Activated B cell treated with CpG ODN at 0.5 μM for 24 hours (primary cell): ENCODE measurements around the gene TCF4. TPM values are rescaled to one million over a fixed set of nuclear protein-coding genes. Genes with fewer than 3 reads are reported as not detected.
A peak's percentile ranks its signal among the peaks of the same experiment; 100 is the strongest.

ENCODE experiments used
- ATAC-seq: fragments of 200-7000 bp; cut with Tn5 transposase; one replicate; pipeline ENCODE4 v1.10.0; 2021; ENCODE audit warnings: low read depth, mild to moderate bottlenecking, moderate library complexity
- CTCF ChIA-PET: fragments of 350-600 bp; sonication (Branson Sonifier 250); formaldehyde crosslinking; loops from one replicate; lab custom pipeline; 2021; ENCODE audit warnings: antibody characterized with exemption; lab: Charles Lee
- POLR2A ChIA-PET: fragments of 350-600 bp; sonication (Branson Sonifier 250); formaldehyde crosslinking; loops from one replicate; lab custom pipeline; 2021; ENCODE audit warnings: antibody characterized with exemption; lab: Charles Lee
- DNase-seq: peaks from one replicate; pipeline ENCODE4 v3.0.0; 2022
- H3K27ac Mint-ChIP-seq: one replicate; pipeline ENCODE4 v1.8.0; 2020; ENCODE audit warnings: mixed read lengths
- H3K27me3 Mint-ChIP-seq: one replicate; pipeline ENCODE4 v1.8.0; 2021; ENCODE audit warnings: mixed read lengths
- H3K36me3 Mint-ChIP-seq: one replicate; pipeline ENCODE4 v1.8.0; 2021; ENCODE audit warnings: low read depth, mixed read lengths
- H3K4me1 Mint-ChIP-seq: one replicate; pipeline ENCODE4 v1.8.0; 2021; ENCODE audit warnings: mixed read lengths
- H3K4me3 Mint-ChIP-seq: one replicate; pipeline ENCODE4 v1.8.0; 2020; ENCODE audit warnings: mild to moderate bottlenecking, mixed read lengths
- H3K9me3 Mint-ChIP-seq: one replicate; pipeline ENCODE4 v1.8.0; 2020; ENCODE audit warnings: mixed read lengths
- intact Hi-C: fragments of 100-400 bp; cut with micrococcal nuclease; formaldehyde crosslinking; loops from one replicate; pipeline ENCODE4 v1.15.1; 2024
- total RNA-seq: library from RNA; stranded (reverse); gene quantifications from 2 replicates; pipeline ENCODE4 v1.2.3, GENCODE V29; 2022
- TF ChIP-seq, protein P1 (sequence below): fragments of 200-600 bp; IDR thresholded peaks from one replicate; pipeline ENCODE4 v1.8.0; 2022; ENCODE audit warnings: antibody characterized with exemption, mild to moderate bottlenecking

Gene TCF4
- total RNA-seq, 1 donor from 2014 or later: 270 TPM

DNA sequence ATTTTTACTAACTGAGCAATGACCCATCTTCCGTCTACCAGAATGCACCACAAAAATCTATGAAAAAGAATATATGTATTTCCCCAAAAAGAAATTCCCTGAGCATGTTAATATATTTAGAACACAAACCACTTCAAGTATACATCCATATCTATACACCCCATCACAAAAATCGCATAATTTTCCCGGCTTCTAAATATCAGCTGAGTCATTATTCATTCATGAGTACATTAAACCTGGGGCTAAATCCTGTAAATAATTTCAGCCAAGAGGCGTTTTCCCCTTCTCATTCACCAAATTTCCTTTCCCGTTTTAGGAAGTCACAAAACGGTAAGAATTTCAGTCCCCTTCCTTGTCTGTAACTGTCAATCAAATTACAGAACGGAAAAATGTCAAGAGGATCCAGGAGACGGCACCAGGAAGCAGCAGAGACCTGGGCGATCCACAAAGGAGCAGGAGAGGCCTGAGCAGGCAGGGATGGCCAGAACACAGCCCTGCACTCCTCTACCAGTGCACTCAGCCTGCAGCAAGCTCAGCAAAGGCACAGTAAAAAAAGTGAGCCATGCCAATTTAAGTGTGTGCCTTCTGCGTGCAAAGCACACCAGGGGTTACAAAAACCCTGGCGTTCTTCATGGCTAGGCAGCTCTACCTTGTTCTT is 300.7 kb downstream of the TCF4 start:
- no peaks in the 10 kb centered on the region for H3K27me3 Mint-ChIP-seq
- H3K4me3 Mint-ChIP-seq: no peak overlapping the region
- no peak for ATAC-seq
- no peak for DNase-seq
- H3K27ac Mint-ChIP-seq: peak overlapping the region; percentile 70
- TF ChIP-seq, protein P1, sequence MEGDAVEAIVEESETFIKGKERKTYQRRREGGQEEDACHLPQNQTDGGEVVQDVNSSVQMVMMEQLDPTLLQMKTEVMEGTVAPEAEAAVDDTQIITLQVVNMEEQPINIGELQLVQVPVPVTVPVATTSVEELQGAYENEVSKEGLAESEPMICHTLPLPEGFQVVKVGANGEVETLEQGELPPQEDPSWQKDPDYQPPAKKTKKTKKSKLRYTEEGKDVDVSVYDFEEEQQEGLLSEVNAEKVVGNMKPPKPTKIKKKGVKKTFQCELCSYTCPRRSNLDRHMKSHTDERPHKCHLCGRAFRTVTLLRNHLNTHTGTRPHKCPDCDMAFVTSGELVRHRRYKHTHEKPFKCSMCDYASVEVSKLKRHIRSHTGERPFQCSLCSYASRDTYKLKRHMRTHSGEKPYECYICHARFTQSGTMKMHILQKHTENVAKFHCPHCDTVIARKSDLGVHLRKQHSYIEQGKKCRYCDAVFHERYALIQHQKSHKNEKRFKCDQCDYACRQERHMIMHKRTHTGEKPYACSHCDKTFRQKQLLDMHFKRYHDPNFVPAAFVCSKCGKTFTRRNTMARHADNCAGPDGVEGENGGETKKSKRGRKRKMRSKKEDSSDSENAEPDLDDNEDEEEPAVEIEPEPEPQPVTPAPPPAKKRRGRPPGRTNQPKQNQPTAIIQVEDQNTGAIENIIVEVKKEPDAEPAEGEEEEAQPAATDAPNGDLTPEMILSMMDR: no peak
- intact Hi-C loops: no loop called here
- CTCF ChIA-PET: interaction anchor here (0.9 to 1.0 kb wide), 2 partner anchors 10 to 53 kb away, joined by 3 read pairs; no protein-coding TSS in a partner anchor
- peaks cover 37% of the 10 kb centered on the region for H3K36me3 Mint-ChIP-seq
- no peaks in the 10 kb centered on the region for H3K9me3 Mint-ChIP-seq
- POLR2A ChIA-PET: interaction anchor here (0.8 kb wide), 1 partner anchor 14 kb away, joined by 3 read pairs; no protein-coding TSS in a partner anchor
- H3K4me1 Mint-ChIP-seq: peaks cover 79% of the 10 kb centered on the region

DNA sequence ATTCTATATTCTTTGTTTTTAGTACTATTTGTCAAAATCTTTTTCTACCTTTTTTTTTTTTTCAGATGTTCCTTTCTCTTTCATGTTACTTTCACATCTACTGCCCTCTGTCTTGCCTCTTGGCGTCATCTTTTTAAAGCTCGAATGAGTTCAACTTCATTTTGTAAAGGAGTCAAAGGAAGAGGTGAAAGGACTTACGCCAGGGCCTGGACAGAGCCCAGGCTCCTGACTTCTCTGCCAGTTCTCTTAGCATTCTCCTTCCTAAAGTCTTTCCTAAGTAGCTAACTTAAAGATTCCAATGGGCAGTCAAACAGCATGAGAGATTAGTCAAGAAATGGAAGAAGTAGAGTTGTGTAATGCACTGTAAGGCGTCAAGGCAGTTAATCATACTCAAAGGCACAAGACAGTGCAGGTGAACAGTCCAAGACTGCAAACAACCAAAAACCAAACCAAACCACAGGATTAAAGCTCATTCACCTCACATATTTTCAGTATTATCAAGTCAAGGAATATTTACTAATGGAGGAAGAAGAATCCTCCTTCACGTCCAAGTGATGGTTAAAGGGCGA is 301.7 kb downstream of the TCF4 start:
- POLR2A ChIA-PET: interaction anchor here (0.6 to 1.5 kb wide), 4 partner anchors 11 to 180 kb away, joined by 3 to 7 read pairs (median 4); no protein-coding TSS in a partner anchor
- Mint-ChIP-seq H3K4me1 (peaks cover 76% of the 10 kb centered on the region), H3K4me3 (peak overlapping the region; percentile 13), H3K36me3 (peaks cover 33% of the 10 kb centered on the region), H3K27ac (peak overlapping the region; percentile 38), H3K27me3 (no peaks in the 10 kb centered on the region), H3K9me3 (no peaks in the 10 kb centered on the region)
- CTCF ChIA-PET: interaction anchor here (1.3 kb wide), 1 partner anchor 11 kb away, joined by 3 read pairs; no protein-coding TSS in a partner anchor
- DNase-seq (no peak), ATAC-seq (no peak)
- intact Hi-C loops: no loop called here
- TF ChIP-seq, protein P1: no peak

DNA sequence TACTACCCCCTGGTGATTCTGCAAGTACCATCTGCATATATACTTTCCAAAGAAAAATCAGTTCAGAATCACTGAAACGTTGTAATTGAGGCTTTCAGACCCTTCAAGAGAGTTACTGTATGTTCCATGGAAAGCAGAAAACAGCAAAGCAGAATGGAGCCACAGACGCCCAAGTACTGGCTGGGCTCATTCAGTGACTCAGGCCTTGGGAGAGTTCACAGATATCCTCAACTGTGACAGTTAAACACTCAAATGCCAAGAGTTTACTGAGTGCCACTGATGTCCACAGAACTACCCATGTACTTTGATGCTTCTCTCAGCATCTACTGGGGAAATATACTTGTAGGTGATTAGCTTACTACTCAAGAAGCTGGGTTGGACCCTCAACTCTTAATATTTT is 303.4 kb downstream of the TCF4 start:
- H3K9me3 Mint-ChIP-seq: no peaks in the 10 kb centered on the region
- H3K27ac Mint-ChIP-seq: peak overlapping the region; percentile 41
- intact Hi-C loops: loop anchor here (1.0 kb wide), 1 partner anchor 9 kb away; no protein-coding TSS in a partner anchor
- no peak overlapping the region for H3K4me3 Mint-ChIP-seq
- ChIA-PET CTCF (no interaction called here), POLR2A (no interaction called here)
- no peaks in the 10 kb centered on the region for H3K27me3 Mint-ChIP-seq
- ATAC-seq (no peak), DNase-seq (no peak)
- peaks cover 34% of the 10 kb centered on the region for H3K36me3 Mint-ChIP-seq
- H3K4me1 Mint-ChIP-seq: peaks cover 74% of the 10 kb centered on the region
- TF ChIP-seq, protein P1: no peak

DNA sequence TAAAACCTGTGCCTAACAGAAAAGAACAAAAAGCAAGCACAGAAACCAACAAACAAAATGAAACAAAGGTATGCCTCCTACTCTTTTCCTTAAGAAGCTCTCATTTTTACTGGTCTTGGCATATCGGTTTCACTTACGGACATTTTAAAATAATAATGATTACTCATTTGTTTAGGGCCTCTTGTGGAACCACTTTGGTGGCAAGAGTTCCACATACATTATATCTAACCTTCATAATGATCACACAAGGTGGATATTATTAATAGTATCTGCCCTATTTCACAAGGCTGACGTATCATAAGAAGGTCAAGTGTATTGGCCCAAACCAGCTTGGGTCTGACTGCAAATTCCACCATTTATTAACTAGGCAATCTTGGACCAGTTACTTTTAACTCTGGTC is 304.7 kb downstream of the TCF4 start:
- intact Hi-C loops: no loop called here
- DNase-seq (no peak), ATAC-seq (no peak)
- POLR2A ChIA-PET: interaction anchor here (0.6 to 1.2 kb wide), 4 partner anchors 8 to 142 kb away, joined by 3 to 5 read pairs (median 3); no protein-coding TSS in a partner anchor
- CTCF ChIA-PET: no interaction called here
- no peak overlapping the region for H3K4me3 Mint-ChIP-seq
- H3K27ac Mint-ChIP-seq: peak overlapping the region; percentile 35
- no peaks in the 10 kb centered on the region for H3K9me3 Mint-ChIP-seq
- H3K36me3 Mint-ChIP-seq: peaks cover 45% of the 10 kb centered on the region
- H3K27me3 Mint-ChIP-seq: no peaks in the 10 kb centered on the region
- H3K4me1 Mint-ChIP-seq: peaks cover 65% of the 10 kb centered on the region
- TF ChIP-seq, protein P1: no peak

DNA sequence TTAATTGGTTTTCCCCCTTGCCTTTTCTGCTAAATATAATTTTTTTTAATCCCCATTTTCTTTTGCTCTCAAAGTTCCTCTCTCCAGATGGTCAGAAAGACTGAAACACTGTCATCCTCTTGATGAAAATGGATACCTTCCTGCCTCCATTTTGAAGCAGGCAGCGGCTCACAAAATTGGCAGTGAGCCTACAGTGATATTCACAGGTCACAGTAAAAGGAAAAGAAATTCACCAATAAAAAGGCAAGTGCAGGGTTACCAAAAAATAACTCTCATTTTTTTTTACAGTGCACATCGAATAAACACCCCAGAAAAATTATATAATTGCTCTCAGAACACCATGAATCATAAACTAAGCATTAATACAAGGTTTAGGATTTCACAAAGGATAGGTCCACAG is 307.5 kb downstream of the TCF4 start:
- no peak overlapping the region for H3K4me3 Mint-ChIP-seq
- no peak for DNase-seq
- peaks cover 50% of the 10 kb centered on the region for H3K36me3 Mint-ChIP-seq
- ATAC-seq: no peak
- no peaks in the 10 kb centered on the region for H3K9me3 Mint-ChIP-seq
- POLR2A ChIA-PET: no interaction called here
- intact Hi-C loops: no loop called here
- H3K27ac Mint-ChIP-seq: peak overlapping the region; percentile 68
- peaks cover 48% of the 10 kb centered on the region for H3K4me1 Mint-ChIP-seq
- H3K27me3 Mint-ChIP-seq: no peaks in the 10 kb centered on the region
- CTCF ChIA-PET: interaction anchor here (14.9 kb wide), 1 partner anchor 47 kb away, joined by 165 read pairs; no protein-coding TSS in a partner anchor
- TF ChIP-seq, protein P1: no peak
